HG02973 (cell line): ENCODE data around the gene C12orf57.
A peak's percentile ranks its signal among the peaks of the same experiment; 100 is the strongest.

ENCODE experiments used
- ATAC-seq: cut with Tn5 transposase; IDR thresholded peaks from one replicate; pipeline ENCODE4 v1.9.1; 2021; ENCODE audit warnings: moderate library complexity; ENCODE audit not compliant: unreplicated experiment

The C12orf57 gene

DNA sequence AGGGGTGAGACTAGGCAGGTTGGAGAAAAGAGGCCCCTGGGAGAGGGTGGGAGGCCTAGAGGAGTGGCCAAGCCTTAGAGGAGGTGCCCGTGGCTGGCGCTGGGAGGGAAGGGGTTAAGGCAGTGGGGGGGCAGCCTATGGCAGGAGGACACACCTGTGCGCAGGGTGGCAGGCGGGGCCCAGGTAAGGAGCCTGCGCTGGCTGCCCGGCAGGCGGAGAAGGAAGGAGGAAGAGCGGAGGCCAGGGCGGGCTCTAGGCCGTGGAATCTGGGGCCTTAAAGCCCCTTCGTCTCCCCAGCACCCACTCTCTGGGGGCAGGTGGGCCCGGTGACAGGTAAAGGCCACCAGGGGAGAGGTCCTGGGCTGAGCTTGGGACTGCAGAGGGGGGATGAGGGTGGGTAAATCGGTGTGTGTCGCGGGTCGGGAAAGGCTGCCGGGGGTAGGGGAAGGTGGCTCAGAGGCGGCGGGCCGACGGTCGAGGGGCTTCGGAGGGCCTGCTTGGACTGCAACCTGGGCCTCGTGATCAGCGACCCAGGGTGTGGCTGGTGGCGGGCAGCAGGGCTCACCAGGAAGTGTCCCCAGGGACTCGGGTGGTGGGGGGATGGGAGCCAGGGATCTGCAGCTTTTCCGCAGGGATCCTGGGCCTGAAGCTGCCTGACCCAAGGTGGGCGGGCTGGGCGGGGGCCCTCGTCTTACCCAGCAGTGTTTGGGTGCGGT lies 19.4 kb downstream of the C12orf57 start:
- ATAC-seq = no peak

DNA sequence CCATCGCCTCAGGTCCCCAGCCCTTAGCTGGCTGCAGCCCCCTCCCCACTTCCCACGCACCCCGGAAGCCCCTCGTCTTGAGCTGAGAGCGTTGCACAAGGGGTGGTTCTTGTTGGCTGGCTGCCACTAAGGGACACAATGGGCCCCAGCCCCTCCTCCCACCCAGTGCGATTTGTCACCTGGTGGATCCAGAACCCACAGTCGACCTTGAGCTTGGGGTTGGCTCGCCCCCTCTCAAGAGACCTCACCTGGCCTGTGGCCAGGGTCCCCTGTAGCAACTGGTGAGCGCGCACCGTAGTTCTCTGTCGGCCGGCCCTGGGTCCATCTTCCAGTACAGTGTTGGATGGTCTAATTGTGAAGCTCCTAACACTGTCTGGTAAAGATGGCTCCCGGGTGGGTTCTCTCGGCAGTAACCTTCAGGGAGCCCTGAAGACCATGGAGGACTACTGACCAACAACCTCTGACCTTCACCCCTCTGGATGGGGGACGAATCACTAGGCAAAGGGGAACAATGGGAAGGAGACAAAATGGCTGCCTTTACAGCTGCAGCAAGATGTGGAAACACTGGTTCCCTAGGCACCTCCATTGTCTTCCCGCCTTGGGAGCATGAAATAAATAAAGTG lies 20.1 kb downstream of the C12orf57 start:
- ATAC-seq = no peak

DNA sequence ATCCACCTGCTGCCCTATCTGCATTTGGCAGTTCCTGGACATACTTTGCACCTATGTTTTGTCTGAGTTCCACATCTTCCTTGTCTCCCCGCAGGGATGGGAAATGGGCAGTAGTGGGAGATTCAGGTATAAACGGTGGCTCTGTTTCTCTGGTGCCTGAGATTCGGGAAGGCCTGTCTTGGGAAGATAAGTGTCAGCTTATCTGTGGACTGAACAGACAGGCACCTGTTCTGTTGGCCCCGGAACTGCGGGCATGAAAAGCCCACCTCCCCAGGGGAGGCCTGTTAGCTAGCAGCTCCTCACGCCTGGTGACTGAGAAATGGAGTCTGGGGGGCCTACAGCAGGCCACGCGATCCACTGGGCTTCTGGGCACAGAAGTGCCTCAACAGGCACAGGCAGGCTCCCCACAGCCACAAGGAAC lies 20.8 kb downstream of the C12orf57 start:
- ATAC-seq = peak; percentile 7

DNA sequence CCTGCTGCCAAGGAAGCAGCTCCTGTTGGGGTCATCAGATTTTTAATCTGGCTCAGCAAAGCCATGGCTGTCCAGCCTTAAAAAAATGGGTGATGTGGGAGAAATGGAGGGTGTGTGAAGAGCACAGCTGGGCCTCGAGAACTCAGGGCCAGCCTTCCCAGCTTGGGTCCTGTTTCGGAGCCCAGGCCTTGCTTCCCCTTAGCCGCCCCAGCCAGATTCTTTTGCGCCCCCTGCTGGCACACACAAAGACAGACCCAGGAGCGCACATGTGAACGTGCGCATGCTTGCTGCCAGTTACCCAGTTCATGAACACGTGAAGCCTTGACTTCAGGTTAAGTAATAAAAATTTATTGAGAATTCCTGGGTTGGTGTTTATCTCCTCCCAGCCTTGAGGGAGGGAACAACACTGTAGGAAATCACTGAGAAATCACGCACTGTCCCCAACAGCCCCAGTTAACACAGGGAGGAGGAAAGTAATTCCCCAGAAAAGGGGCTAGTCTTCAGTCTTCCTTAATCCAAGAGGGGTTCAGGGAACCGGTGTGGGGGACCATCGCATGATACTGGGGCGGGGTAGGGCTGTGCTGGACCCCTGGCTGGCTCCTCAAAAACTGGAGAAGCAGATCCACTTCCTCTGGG lies 21.3 kb downstream of the C12orf57 start:
- ATAC-seq = peak; percentile 36

DNA sequence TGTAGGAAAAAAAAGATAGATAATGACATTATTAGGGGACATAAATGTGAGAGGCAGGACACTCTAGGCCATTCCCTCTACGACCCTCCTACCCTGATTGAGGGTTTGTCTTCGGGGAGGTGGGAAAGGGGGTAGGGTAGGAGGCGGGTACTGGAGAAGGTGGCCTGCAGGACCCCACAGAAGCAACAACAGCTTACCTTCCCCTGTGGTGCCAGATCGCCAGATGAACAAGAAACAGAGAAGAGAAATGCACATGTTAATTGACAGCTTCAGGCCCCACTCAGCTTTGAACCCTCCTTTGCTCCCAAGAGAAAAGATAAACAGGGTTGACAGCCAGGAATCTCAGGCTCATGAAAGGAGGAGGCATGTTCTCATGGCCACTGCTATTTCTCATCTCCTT lies 21.9 kb downstream of the C12orf57 start:
- ATAC-seq = no peak

DNA sequence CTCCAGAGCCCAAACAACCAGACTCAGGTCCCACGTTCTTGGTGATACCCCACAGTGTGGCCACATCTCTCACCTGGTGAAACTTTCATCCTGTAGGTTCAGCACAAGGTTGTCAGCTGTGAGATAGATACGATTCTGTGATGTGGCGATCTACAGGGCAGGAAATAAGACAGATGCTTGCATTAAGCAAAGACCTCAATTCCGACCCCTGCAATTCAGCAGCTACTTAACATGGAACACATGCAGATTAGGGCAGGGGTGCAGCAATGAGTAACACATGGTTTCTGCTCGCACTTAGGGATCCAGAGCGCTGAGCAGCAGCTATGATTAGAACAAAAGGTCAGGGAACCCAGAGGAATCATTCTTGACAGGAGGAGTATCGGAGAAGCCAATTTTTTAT lies 22.5 kb downstream of the C12orf57 start:
- no peak for ATAC-seq

DNA sequence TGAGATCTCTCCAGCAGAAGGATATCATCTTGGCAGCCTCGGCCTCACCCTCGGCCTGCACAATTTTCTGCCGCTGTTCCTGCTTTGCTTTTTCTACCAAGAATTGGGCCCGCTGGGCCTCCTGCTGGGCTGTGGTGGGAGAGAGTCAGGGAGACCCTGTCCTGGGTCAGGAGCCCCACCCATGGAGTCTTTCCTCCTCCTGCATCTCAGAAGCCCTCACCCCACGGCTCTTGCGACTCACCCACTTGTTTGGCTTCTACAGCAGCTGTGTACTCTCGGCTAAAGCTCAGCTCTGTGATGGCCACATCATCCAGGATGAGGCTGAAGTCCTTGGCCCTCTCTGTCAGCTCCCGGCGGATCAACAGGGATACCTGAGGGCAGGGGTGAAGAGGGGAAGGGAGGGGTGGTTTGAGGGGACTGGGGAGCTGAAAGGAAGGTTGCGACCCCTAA lies 23.9 kb downstream of the C12orf57 start:
- no peak for ATAC-seq

DNA sequence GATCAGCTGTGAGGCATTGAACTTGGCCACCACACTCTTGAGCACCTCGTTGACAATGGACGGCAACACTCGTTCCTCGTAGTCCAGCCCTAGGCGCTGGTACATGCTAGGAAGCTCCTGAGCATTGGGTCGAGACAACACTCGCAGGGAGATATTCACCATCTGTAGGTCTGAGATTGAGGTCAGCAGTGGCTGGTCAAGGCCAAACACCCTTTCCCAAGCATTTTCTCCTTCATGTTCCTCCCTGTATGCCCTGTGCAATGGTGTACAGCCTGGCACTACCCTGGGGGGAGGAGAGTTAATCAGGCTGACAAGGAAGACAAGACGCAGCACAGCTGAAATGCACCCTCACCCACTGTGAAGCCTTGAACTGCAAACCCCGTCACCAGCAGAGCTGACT lies 24.6 kb downstream of the C12orf57 start:
- ATAC-seq = no peak

DNA sequence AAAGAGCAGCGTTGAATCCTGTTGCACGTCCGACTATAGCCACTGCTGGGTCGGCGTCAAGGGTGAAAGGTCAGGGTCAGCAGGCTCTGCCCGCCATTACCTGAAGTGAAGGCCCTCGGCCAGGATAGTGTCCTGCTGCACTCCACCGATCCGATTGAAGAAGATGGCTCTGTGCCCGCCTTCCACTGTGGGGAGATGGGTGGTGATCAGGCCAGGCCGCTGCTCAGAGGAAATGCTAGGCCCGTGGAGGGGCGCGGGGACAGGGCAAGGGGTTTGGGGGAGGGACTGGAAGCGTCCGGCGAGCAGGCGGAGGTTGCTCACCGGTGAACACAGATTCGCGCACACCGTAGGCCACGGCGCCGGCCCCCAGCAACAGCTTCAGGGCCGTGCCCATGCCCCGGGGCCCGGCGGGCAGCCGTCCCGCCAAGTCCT lies 26.3 kb downstream of the C12orf57 start:
- no peak for ATAC-seq

DNA sequence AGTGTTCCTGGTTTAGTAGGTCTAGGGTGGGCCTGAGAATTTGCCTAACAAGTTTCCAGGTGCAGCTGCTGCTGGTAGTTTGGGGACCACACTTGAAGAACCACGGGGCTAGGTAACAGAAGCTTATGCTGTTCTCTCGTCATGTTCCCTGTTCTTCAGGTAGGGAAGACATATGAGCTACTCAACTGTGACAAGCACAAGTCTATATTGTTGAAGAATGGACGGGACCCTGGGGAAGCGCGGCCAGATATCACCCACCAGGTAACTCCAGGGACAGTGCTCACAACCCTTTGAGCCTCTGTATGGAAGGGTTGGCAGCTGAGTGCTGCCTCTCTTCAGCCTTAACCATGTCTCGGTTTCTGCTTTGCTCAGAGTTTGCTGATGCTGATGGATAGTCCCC lies 30.4 kb downstream of the C12orf57 start:
- no peak for ATAC-seq

DNA sequence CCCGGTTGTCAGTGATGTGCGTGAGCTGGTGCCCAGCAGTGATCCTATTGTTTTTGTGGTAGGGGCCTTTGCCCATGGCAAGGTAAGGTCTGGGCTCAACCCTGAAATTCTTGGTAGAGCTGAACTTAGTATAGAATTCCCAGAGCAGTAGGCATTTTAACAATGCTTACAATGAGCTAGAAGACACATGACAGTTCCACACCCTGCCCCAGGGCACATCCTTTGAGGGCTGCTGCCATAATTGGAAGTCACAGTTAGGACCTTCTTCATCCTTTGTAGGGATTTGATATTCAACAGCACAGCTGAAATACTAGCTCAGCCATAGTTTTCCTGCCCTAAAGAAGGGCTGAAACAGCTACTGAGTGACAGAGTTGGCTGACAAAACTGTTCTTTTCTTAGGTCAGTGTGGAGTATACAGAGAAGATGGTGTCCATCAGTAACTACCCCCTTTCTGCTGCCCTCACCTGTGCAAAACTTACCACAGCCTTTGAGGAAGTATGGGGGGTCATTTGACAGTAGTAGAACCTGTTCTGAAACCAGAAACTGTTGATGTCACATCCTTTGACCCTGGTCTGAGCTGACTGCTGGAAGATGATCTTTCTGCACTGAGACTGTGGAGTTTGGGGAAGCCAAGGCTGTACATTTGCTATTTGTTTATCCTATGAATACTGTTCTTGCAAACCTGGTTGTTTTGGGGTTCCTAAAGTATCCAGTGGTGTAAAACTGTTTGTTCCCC lies 31.6 kb downstream of the C12orf57 start:
- ATAC-seq = no peak

DNA sequence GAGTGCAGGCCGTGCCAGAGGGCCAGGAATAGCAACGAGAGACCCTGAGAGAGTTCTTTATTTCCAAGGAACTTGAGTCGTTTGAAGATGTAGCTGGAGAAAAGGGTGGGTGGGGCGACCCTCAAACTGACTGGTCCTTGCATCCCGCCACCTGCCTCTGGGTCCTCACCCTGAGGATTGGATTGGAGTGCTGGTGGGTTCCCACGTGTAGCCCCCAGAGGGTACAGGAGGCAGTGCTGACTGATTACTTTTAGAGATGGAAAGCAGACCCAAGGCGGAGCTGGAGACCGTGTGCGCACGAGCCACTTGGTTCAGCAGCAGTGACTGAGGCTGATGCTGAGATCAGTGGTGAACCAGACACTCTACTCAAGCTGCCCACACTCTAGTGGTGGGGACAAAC lies 33.8 kb downstream of the C12orf57 start:
- ATAC-seq = no peak

DNA sequence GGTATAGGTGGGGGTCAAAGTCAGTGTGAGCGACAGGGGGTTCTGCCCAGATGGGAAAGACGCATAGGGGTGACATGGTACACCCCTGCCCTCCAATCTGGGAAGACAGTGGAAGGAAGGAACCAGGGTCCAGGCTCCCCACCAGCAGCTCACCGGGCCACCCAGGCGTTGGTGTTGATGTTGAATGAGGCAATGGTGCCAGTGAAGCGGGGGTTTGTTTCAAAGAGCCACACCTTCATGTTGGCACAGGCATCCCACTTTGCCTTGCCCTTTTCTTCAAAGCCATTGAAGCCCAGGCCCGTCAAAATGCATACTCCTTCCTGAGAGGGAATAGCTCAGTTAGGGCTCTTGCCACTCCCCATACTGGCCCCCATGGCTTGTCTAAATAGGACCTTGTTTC lies 34.4 kb downstream of the C12orf57 start:
- no peak for ATAC-seq

DNA sequence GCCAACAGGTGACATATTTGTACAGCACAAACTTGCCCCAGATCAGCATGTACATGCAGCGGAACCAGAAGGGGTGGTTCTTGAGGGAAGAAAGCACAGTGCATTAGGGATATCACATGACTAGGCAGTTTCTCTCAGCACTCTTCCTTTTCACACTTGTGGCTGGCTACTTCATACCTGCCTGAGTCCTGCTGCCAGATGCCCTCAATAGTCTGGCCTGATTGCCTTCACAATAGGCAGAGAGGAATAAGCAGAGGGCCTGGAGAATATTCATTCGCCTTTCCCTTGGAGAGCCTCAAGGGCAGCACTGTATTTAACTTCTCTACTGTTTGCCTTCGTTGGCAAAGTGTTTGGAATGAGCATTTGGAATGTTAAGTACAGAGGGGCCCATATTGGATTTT lies 34.8 kb downstream of the C12orf57 start:
- no peak for ATAC-seq

DNA sequence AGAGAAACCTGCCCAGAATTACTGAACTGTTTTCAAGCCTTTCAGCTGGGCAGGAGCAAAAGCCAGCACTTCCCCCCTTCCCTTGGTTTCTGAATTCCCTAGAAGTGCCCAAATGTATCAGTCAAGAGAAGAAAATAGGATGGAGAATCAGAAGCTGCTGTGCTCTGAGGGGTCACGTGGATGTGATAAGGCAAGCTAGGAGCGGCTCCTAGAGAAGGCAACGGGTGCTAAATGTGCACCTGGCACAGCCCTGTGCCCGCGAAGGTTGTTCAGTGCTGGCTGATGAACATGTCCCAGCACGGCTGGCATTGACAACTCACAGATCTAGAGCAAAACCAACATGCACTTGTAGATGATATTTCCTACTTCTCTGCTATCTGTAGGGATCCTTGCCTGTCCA lies 35.2 kb downstream of the C12orf57 start:
- ATAC-seq = no peak

DNA sequence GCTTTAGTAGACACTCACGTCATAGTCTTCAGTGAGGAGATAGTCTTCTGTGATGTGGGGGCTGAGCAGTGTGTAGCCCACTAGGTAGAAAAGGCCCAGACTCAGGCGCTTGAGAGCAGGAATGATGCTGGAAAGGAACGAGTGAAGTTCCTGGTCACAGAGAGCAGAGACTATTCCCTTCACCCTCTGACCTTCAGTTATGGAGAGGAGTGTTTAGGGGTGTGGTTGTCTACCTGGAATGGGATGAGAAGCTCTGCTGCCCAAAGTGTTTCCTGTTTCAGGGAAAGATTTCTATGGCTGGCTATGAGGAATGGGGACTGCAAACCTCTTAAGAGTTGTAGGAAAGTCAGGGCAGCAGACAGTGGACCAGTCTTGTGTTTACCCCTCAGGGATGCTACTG lies 35.6 kb downstream of the C12orf57 start:
- no peak for ATAC-seq

DNA sequence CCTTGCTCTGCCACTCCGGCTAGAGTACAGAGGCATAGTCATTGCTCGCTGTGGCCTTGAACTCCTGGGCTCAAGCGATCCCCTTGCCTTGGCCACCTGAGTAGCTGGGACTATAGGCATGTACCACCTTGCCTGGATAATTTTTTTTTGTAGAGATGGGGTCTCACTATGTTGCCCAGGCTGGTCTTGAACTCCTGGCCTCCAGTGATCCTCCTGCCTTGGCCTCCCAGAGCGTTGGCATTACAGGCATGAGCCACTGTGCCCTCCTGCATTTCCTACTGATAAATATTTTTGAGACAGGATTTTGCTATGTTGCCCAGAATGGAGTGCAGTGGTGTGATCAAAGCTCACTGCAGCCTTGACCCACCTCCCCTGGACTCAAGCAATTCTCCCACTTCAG lies 36.3 kb downstream of the C12orf57 start:
- ATAC-seq = no peak

DNA sequence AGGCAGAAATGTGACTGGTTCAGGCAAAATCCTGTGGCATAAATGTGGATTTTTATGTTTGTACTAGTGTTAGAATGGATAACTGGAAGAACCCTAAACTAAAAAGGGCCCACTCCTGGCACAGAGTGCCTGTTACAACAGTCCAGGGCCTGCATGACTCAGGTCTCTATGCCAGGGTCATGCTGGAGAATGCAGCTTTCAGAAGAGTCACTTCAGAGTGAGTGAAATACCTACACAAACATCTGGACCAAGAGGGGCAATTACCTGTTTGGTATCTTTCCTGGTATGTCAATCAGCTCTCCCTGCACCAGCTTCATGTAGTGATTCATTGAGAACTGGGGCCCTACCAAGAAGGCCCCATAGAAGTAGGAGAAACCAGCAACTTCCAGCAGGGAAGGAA lies 36.9 kb downstream of the C12orf57 start:
- ATAC-seq = no peak

DNA sequence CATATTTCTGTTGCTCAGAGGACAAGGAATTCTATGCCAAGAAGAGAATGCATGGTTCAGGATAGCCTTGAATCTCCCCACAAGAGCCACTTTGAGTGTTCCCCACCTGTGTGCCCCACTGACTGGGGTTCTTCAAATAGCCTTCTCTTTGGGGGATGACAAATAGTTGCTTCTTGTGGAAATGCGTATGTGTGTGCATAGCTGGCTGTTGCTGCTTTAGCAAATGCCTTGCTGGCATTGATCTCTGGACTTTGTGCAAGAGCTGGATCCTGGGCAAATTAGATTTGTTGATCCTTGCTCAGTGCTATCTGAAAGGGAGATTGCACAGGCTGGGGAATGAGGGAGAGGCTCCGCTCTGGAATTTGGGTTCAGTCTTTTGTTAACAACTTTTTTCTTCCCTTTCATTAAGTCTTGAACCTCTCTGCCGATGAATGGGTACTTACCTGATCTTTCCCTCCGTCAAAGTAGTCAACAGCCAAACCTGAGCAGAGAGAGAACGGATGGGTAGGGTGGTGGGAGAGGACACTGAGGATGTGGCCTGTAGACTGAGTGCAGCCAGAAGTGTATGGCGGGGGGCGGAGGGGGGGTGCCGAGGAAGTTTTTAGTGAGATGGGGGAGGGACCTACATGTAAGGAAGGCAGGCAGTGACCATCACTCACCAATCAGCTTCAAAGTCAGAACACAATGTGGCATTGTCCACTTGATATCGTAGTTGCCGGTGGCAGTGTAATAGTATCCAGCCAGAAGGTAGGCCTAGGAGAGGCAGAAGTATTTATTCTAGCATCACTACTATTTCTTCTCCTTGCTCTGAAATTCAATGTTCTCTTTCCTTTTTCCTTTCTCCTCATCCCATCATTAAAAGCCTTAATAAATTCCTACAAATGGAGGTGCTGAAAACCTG lies 37.6 kb downstream of the C12orf57 start:
- no peak for ATAC-seq

DNA sequence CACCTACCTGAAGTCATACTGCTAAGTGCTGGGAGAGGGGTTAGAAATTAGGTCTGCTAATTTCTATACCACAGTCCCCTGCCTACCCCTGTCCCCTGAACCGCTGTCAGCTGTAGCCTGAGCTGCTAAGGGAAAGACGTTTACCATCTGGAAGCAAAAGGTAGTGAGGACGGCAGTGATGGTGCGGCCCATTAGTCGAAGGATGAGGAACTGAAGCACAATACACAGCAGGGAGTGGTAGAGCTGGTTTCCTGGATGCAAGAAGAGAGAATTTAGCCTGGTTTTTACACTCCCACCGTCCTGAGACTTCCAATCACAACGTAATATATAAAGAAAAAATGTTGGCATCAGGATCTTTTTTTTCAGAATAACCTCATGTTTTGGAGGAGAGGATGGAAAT lies 38.7 kb downstream of the C12orf57 start:
- no peak for ATAC-seq
